PC-3 (cell line): ENCODE measurements around the gene EID2.

Experiments used
- EZH2 ChIP-seq: fragments of 300-600 bp; sonication (generic); IDR thresholded peaks from one replicate; pipeline ENCODE4 v1.6.1; 2017; ENCODE audit warnings: antibody characterized with exemption, mild to moderate bottlenecking, low read length; ENCODE audit not compliant: unreplicated experiment
- TF ChIP-seq, protein P1 (sequence below): fragments of 300-600 bp; sonication (generic); conservative IDR thresholded peaks from 2 replicates; pipeline ENCODE4 v1.5.1; 2017; ENCODE audit warnings: antibody characterized with exemption, low read depth, mild to moderate bottlenecking, low read length

GRCh38 chr19:39543477-39543857 lies 3.5 kb upstream of the EID2 start:
- TF ChIP-seq, protein P1, sequence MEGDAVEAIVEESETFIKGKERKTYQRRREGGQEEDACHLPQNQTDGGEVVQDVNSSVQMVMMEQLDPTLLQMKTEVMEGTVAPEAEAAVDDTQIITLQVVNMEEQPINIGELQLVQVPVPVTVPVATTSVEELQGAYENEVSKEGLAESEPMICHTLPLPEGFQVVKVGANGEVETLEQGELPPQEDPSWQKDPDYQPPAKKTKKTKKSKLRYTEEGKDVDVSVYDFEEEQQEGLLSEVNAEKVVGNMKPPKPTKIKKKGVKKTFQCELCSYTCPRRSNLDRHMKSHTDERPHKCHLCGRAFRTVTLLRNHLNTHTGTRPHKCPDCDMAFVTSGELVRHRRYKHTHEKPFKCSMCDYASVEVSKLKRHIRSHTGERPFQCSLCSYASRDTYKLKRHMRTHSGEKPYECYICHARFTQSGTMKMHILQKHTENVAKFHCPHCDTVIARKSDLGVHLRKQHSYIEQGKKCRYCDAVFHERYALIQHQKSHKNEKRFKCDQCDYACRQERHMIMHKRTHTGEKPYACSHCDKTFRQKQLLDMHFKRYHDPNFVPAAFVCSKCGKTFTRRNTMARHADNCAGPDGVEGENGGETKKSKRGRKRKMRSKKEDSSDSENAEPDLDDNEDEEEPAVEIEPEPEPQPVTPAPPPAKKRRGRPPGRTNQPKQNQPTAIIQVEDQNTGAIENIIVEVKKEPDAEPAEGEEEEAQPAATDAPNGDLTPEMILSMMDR = no peak
- no peak for TF ChIP-seq EZH2
